ENCODE results near the gene UMODL1. TPM values are rescaled to one million over a fixed set of nuclear protein-coding genes. Genes with fewer than 3 reads are reported as not detected.

Gene UMODL1
- total RNA-seq, 1 experiment from 2014 or later, result not detected

GRCh38 chr21:42162831-42163510 is 91.9 kb downstream of the UMODL1 start:
- TF ChIP-seq CTCF (conservative IDR thresholded peaks at IDR 0.05) (no peak), EZH2 (IDR thresholded peaks at IDR 0.05; ENCODE audit: low read depth) (no peak)
- Histone ChIP-seq H3F3A (ENCODE audit: insufficient read depth, low read depth) (no peaks in the 10 kb centered on the region), H3K4me2 (no peak overlapping the region), H3K4me3 (no peak overlapping the region), H3K9me2 (ENCODE audit: insufficient read depth) (no peaks in the 10 kb centered on the region), H4K20me1 (ENCODE audit: insufficient read depth) (no peaks in the 10 kb centered on the region), H3K79me2 (ENCODE audit: low read depth) (no peaks in the 10 kb centered on the region), H3K27ac (no peak overlapping the region), H3K27me3 (ENCODE audit: insufficient read depth, low read depth) (no peaks in the 10 kb centered on the region), H2AFZ (no peak overlapping the region), H3K36me3 (ENCODE audit: low read depth) (no peaks in the 10 kb centered on the region), H3K9me3 (ENCODE audit: insufficient read depth, low read depth) (no peaks in the 10 kb centered on the region), H3K4me1 (replicated peaks; ENCODE audit: insufficient read depth) (no peaks in the 10 kb centered on the region)
- DNase-seq, result no peak
- CTCF ChIA-PET, result no interaction called here
- no TSS peak for BruUV-seq (replicated peaks)
- POLR2A ChIA-PET (ENCODE audit: unreplicated experiment), result no interaction called here
- intact Hi-C loops (cut with micrococcal nuclease; ENCODE audit: unreplicated experiment), result no loop called here

- Histone ChIP-seq H3K27me3 (ENCODE audit: insufficient read depth, low read depth) (no peaks in the 10 kb centered on the region), H3K36me3 (ENCODE audit: low read depth) (no peaks in the 10 kb centered on the region), H4K20me1 (ENCODE audit: insufficient read depth) (no peaks in the 10 kb centered on the region), H3K4me1 (replicated peaks; ENCODE audit: insufficient read depth) (no peaks in the 10 kb centered on the region), H3K4me3 (no peak overlapping the region), H3K9me3 (ENCODE audit: insufficient read depth, low read depth) (no peaks in the 10 kb centered on the region), H3K9me2 (ENCODE audit: insufficient read depth) (no peaks in the 10 kb centered on the region), H2AFZ (no peak overlapping the region), H3K79me2 (ENCODE audit: low read depth) (no peaks in the 10 kb centered on the region), H3K27ac (no peak overlapping the region), H3K4me2 (no peak overlapping the region), H3F3A (ENCODE audit: insufficient read depth, low read depth) (no peaks in the 10 kb centered on the region)
- ChIA-PET CTCF (interaction anchor here (1.5 kb wide), 1 partner anchor 95 kb away, joined by 3 read pairs; no protein-coding TSS in a partner anchor), POLR2A (ENCODE audit: unreplicated experiment) (no interaction called here)
- no peak for TF ChIP-seq CTCF (conservative IDR thresholded peaks at IDR 0.05)
- TF ChIP-seq EZH2 (IDR thresholded peaks at IDR 0.05; ENCODE audit: low read depth), result no peak
- no TSS peak for BruUV-seq (replicated peaks)
- no peak for DNase-seq
- intact Hi-C loops (cut with micrococcal nuclease; ENCODE audit: unreplicated experiment), result no loop called here
These were observed 92.4 kb downstream of the UMODL1 start for GRCh38 chr21:42163511-42163863.

- H3K4me1 ChIP-seq (replicated peaks; ENCODE audit: insufficient read depth), result no peaks in the 10 kb centered on the region
- ChIA-PET CTCF (interaction anchor here (1.5 kb wide), 1 partner anchor 94 kb away, joined by 3 read pairs; no protein-coding TSS in a partner anchor), POLR2A (ENCODE audit: unreplicated experiment) (no interaction called here)
- H3K79me2 ChIP-seq (ENCODE audit: low read depth), result no peaks in the 10 kb centered on the region
- intact Hi-C loops (cut with micrococcal nuclease; ENCODE audit: unreplicated experiment), result loop anchor here (1.0 kb wide), 2 partner anchors 217 to 286 kb away; no protein-coding TSS in a partner anchor
- H4K20me1 ChIP-seq (ENCODE audit: insufficient read depth), result no peaks in the 10 kb centered on the region
- no peak overlapping the region for H2AFZ ChIP-seq
- H3K4me3 ChIP-seq, result no peak overlapping the region
- no peak overlapping the region for H3K4me2 ChIP-seq
- DNase-seq, result peak in 1 of 2 experiments; percentile 29
- H3K27me3 ChIP-seq (ENCODE audit: insufficient read depth, low read depth), result no peaks in the 10 kb centered on the region
- no peaks in the 10 kb centered on the region for H3F3A ChIP-seq (ENCODE audit: insufficient read depth, low read depth)
- no peaks in the 10 kb centered on the region for H3K36me3 ChIP-seq (ENCODE audit: low read depth)
- no TSS peak for BruUV-seq (replicated peaks)
- TF ChIP-seq EZH2 (IDR thresholded peaks at IDR 0.05; ENCODE audit: low read depth) (no peak), CTCF (conservative IDR thresholded peaks at IDR 0.05) (peak; percentile 71)
- no peaks in the 10 kb centered on the region for H3K9me2 ChIP-seq (ENCODE audit: insufficient read depth)
- H3K9me3 ChIP-seq (ENCODE audit: insufficient read depth, low read depth), result no peaks in the 10 kb centered on the region
- H3K27ac ChIP-seq, result no peak overlapping the region
These were observed 93.1 kb downstream of the UMODL1 start for GRCh38 chr21:42164064-42164789.
